ENCODE results near the gene PRAF2. TPM values are rescaled to one million over a fixed set of nuclear protein-coding genes. Genes with fewer than 3 reads are reported as not detected.
A peak's percentile ranks its signal among the peaks of the same experiment; 100 is the strongest.

The PRAF2 gene
- total RNA-seq = 24.1 TPM

- Histone ChIP-seq H3K9me3 (no peaks in the 10 kb centered on the region), H3K4me3 (peak within 1 kb of the TSS; percentile 53 to 55), H3K4me1 (peaks cover 5% of the 10 kb centered on the region)
These were observed at the start of gene PRAF2 for GRCh38 chrX:49073601-49074575. Gene PRAF2 (minus strand): TSS chrX:49074002. CDS start chrX:49073987, 15 bp downstream.

GRCh38 chrX:49122499-49122898 lies 48.7 kb upstream of the PRAF2 start:
- intact Hi-C loops (cut with DNase I) = no loop called here
- peaks cover 0 to 15% of the 10 kb centered on the region in 2 donors for H3K36me3 ChIP-seq
- H3K9me3 ChIP-seq = no peaks in the 10 kb centered on the region
- TF ChIP-seq POLR2AphosphoS5 (IDR thresholded peaks at IDR 0.05; ENCODE audit: insufficient read depth in 1 of 2, low read depth in 1 of 2) (no peak), CTCF (IDR thresholded peaks at IDR 0.05) (no peak), POLR2A (IDR thresholded peaks at IDR 0.05) (no peak)
- H3K27ac ChIP-seq = peak overlapping the region; percentile 70
- H3K4me1 ChIP-seq = peaks cover 8% of the 10 kb centered on the region
- H3K27me3 ChIP-seq = no peaks in the 10 kb centered on the region
- no peak for DNase-seq (ENCODE audit: extremely low spot score in 2 of 2)
- peak overlapping the region; percentile 64 to 69 for H3K4me3 ChIP-seq

More at GRCh38 chrX:49073601-49074575, at the start of gene PRAF2:
- Histone ChIP-seq H3K36me3 (no peaks in the 10 kb centered on the region), H3K27ac (peak within 1 kb of the TSS; percentile 57), H3K27me3 (no peaks in the 10 kb centered on the region)
- TF ChIP-seq POLR2A (IDR thresholded peaks at IDR 0.05) (peak in 1 of 2 donors; percentile 46), POLR2AphosphoS5 (IDR thresholded peaks at IDR 0.05; ENCODE audit: insufficient read depth in 1 of 2, low read depth in 1 of 2) (peak; percentile 90 to 92), CTCF (IDR thresholded peaks at IDR 0.05) (no peak)
- DNase-seq (ENCODE audit: extremely low spot score in 2 of 2) = peak in 1 of 2 donors; percentile 93
- intact Hi-C loops (cut with DNase I) = loop anchor here (10.0 kb wide), 1 partner anchor 101 kb away; the partner anchor contains the start of gene PLP2

- no peak for DNase-seq (ENCODE audit: extremely low spot score in 2 of 2)
- intact Hi-C loops (cut with DNase I) = no loop called here
- no peaks in the 10 kb centered on the region for H3K9me3 ChIP-seq
- H3K4me3 ChIP-seq = no peak overlapping the region
- peaks cover 8% of the 10 kb centered on the region for H3K4me1 ChIP-seq
- H3K27me3 ChIP-seq = no peaks in the 10 kb centered on the region
- TF ChIP-seq POLR2A (IDR thresholded peaks at IDR 0.05) (no peak), POLR2AphosphoS5 (IDR thresholded peaks at IDR 0.05; ENCODE audit: insufficient read depth in 1 of 2, low read depth in 1 of 2) (no peak), CTCF (IDR thresholded peaks at IDR 0.05) (no peak)
- H3K27ac ChIP-seq = no peak overlapping the region
- peaks cover 0 to 25% of the 10 kb centered on the region in 2 donors for H3K36me3 ChIP-seq
These were observed 46.3 kb upstream of the PRAF2 start for GRCh38 chrX:49120091-49120490.

- Histone ChIP-seq H3K4me1 (peaks cover 6% of the 10 kb centered on the region), H3K36me3 (peaks cover 0 to 32% of the 10 kb centered on the region in 2 donors), H3K4me3 (no peak overlapping the region), H3K27ac (no peak overlapping the region), H3K9me3 (no peaks in the 10 kb centered on the region), H3K27me3 (no peaks in the 10 kb centered on the region)
- no peak for DNase-seq (ENCODE audit: extremely low spot score in 2 of 2)
- TF ChIP-seq CTCF (IDR thresholded peaks at IDR 0.05) (no peak), POLR2AphosphoS5 (IDR thresholded peaks at IDR 0.05; ENCODE audit: insufficient read depth in 1 of 2, low read depth in 1 of 2) (no peak), POLR2A (IDR thresholded peaks at IDR 0.05) (no peak)
- intact Hi-C loops (cut with DNase I) = no loop called here
These were observed 43.8 kb upstream of the PRAF2 start for GRCh38 chrX:49117581-49117980.

All from vagina (tissue), 2 donors.